ENCODE data around the gene ATF6.

GRCh38 chr1:161766102-161766981, at the start of gene ATF6:
- TF ChIP-seq, protein P1, sequence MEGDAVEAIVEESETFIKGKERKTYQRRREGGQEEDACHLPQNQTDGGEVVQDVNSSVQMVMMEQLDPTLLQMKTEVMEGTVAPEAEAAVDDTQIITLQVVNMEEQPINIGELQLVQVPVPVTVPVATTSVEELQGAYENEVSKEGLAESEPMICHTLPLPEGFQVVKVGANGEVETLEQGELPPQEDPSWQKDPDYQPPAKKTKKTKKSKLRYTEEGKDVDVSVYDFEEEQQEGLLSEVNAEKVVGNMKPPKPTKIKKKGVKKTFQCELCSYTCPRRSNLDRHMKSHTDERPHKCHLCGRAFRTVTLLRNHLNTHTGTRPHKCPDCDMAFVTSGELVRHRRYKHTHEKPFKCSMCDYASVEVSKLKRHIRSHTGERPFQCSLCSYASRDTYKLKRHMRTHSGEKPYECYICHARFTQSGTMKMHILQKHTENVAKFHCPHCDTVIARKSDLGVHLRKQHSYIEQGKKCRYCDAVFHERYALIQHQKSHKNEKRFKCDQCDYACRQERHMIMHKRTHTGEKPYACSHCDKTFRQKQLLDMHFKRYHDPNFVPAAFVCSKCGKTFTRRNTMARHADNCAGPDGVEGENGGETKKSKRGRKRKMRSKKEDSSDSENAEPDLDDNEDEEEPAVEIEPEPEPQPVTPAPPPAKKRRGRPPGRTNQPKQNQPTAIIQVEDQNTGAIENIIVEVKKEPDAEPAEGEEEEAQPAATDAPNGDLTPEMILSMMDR (IDR thresholded peaks at IDR 0.05): peak in 2 of 5 experiments; percentile 19 to 53
- TF ChIP-seq EP300 (IDR thresholded peaks at IDR 0.05): peak; percentile 95 to 99
